HG02840 (cell line): ENCODE data around the gene NSA2.
"Not testable (repeated sequence)": the region's sequence is repeated elsewhere in the genome, so short reads cannot be mapped to it uniquely, and the experiment has no call there.

Experiments
- ATAC-seq: cut with Tn5 transposase; IDR thresholded peaks from one replicate; pipeline ENCODE4 v1.9.1; 2021; ENCODE audit warnings: mild to moderate bottlenecking, moderate library complexity, moderate number of reproducible peaks; ENCODE audit not compliant: unreplicated experiment, low FRiP score

NSA2 gene

GRCh38 chr5:74766849-74767578 lies at the start of gene NSA2, which contains the start of gene GFM2:
Gene NSA2, plus strand, starts transcription at chr5:74767249. Its CDS starts 112 bp downstream, at chr5:74767361.
Gene GFM2, minus strand, starts transcription at chr5:74767117. Its CDS starts 3,375 bp downstream, at chr5:74763742.
- ATAC-seq: peak; percentile 89

- ATAC-seq: no peak
Measured at GRCh38 chr5:74717596-74717995, 49.5 kb upstream of the NSA2 start.

GRCh38 chr5:74722271-74722670 lies 44.8 kb upstream of the NSA2 start:
- no peak for ATAC-seq

- no peak for ATAC-seq
Measured at GRCh38 chr5:74725331-74725730, 41.7 kb upstream of the NSA2 start.

- no peak for ATAC-seq
Measured at GRCh38 chr5:74736759-74737158, 30.3 kb upstream of the NSA2 start.

GRCh38 chr5:74738406-74738805 lies 28.6 kb upstream of the NSA2 start:
- ATAC-seq: no peak

- not testable (repeated sequence) for ATAC-seq
Measured at GRCh38 chr5:74748742-74749141, 18.3 kb upstream of the NSA2 start.

- no peak for ATAC-seq
Measured at GRCh38 chr5:74761241-74761640, 5.8 kb upstream of the NSA2 start.

- no peak for ATAC-seq
Measured at GRCh38 chr5:74762599-74762998, 4.5 kb upstream of the NSA2 start.

GRCh38 chr5:74763504-74763903 lies 3.5 kb upstream of the NSA2 start:
- no peak for ATAC-seq

GRCh38 chr5:74765201-74765600 lies 1.8 kb upstream of the NSA2 start:
- ATAC-seq: no peak

- no peak for ATAC-seq
Measured at GRCh38 chr5:74765929-74766328, 1.1 kb upstream of the NSA2 start.

- ATAC-seq: peak; percentile 31
Measured at GRCh38 chr5:74766418-74766848, 616 bp upstream of the NSA2 start.

- peak; percentile 8 for ATAC-seq
Measured at GRCh38 chr5:74767579-74767913, 497 bp downstream of the NSA2 start.

GRCh38 chr5:74772359-74772758 lies 5.3 kb downstream of the NSA2 start:
- no peak for ATAC-seq

GRCh38 chr5:74778609-74779008 lies 11.6 kb downstream of the NSA2 start:
- ATAC-seq: no peak

GRCh38 chr5:74786851-74787250 lies 19.8 kb downstream of the NSA2 start:
- no peak for ATAC-seq

GRCh38 chr5:74787424-74787823 lies 20.4 kb downstream of the NSA2 start:
- ATAC-seq: no peak

- ATAC-seq: not testable (repeated sequence)
Measured at GRCh38 chr5:74791669-74792068, 24.6 kb downstream of the NSA2 start.

GRCh38 chr5:74798977-74799911 lies 32.2 kb downstream of the NSA2 start:
- ATAC-seq: no peak

GRCh38 chr5:74801197-74801596 lies 34.1 kb downstream of the NSA2 start:
- ATAC-seq: no peak
